HAP-1 (cell line): ENCODE data around the gene ABCD3.
A peak's percentile ranks its signal among the peaks of the same experiment; 100 is the strongest.

Experiments used
- DNase-seq, 2 experiments: peaks; one replicate each; pipeline ENCODE4 v3.0.0-alpha.2; 2016 to 2020; ENCODE audit warnings: low spot score in 2 of 2
- H3K27me3 ChIP-seq: fragments of 250-450 bp; sonication (Bioruptor Pico); 2 replicates; pipeline ENCODE4 v1.5.1; 2020; ENCODE audit warnings: low read depth, mild to moderate bottlenecking, moderate library complexity
- H3K36me3 ChIP-seq: fragments of 250-450 bp; sonication (Bioruptor Pico); replicated peaks from 2 replicates; pipeline ENCODE4 v1.5.1; 2020; ENCODE audit warnings: mild to moderate bottlenecking
- H3K4me1 ChIP-seq: fragments of 250-450 bp; sonication (Bioruptor Pico); 2 replicates; pipeline ENCODE4 v1.5.1; 2020; ENCODE audit warnings: mild to moderate bottlenecking
- H3K4me3 ChIP-seq: fragments of 250-450 bp; sonication (Bioruptor Pico); 2 replicates; pipeline ENCODE4 v1.5.1; 2020; ENCODE audit warnings: mild to moderate bottlenecking, moderate library complexity
- H3K9me3 ChIP-seq: fragments of 250-450 bp; sonication (Bioruptor Pico); 2 replicates; pipeline ENCODE4 v1.5.1; 2020; ENCODE audit warnings: mild to moderate bottlenecking, moderate library complexity
- in situ Hi-C: fragments of 300-500 bp; cut with MboI; formaldehyde crosslinking; loops from 3 replicates; pipeline ENCODE4 v1.14.3; 2020; ENCODE audit warnings: low sequenced_read_pairs, inconsistent platforms, mixed read lengths

The ABCD3 gene

GRCh38 chr1:94395748-94396309 lies 22.4 kb upstream of the ABCD3 start:
- H3K4me1 ChIP-seq: no peaks in the 10 kb centered on the region
- no peak for DNase-seq
- H3K9me3 ChIP-seq: no peaks in the 10 kb centered on the region
- H3K27me3 ChIP-seq: no peaks in the 10 kb centered on the region; the same call in 1 of the 2 replicates
- H3K36me3 ChIP-seq: no peaks in the 10 kb centered on the region
- in situ Hi-C loops: no loop called here
- no peak overlapping the region for H3K4me3 ChIP-seq

DNA sequence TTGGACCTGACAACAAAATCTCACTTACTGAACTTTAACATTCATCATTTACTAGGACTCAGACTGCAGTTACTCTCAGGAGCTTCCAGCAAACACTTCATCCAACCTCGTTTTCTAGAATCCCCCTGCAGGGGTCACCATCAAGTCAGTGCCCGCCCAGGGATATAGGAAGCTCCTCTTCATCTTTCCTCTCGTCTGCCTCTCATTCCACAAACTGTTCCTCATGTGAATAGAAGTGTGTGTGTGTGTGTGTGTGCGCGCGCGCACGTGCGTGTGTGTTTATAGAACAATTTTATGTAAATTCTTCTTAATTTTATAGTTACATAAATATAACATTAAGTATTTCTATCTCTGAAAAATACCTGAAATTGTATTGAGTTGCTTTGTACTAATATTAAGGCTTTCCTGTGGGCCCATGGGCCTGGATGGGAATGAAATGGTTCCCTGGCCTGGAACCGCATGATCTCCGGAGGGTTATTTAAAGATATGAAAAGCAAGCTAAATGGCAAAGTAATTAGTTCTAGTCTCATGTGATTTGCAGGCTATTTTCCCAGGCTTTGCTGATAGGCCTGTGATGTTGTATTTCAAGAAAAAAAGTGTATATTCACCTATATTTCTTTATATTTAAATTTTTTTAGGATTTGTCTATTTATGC lies 21.7 kb upstream of the ABCD3 start:
- in situ Hi-C loops: no loop called here
- Histone ChIP-seq H3K9me3 (no peaks in the 10 kb centered on the region), H3K4me1 (no peaks in the 10 kb centered on the region), H3K27me3 (no peaks in the 10 kb centered on the region; the same call in 1 of the 2 replicates), H3K4me3 (no peak overlapping the region), H3K36me3 (no peaks in the 10 kb centered on the region)
- DNase-seq: peak in 1 of 2 experiments; percentile 31

GRCh38 chr1:94398356-94398755 lies 19.8 kb upstream of the ABCD3 start:
- in situ Hi-C loops: no loop called here
- Histone ChIP-seq H3K9me3 (no peaks in the 10 kb centered on the region), H3K4me3 (no peak overlapping the region), H3K27me3 (no peaks in the 10 kb centered on the region; the same call in 1 of the 2 replicates), H3K36me3 (no peaks in the 10 kb centered on the region), H3K4me1 (no peaks in the 10 kb centered on the region)
- no peak for DNase-seq

DNA sequence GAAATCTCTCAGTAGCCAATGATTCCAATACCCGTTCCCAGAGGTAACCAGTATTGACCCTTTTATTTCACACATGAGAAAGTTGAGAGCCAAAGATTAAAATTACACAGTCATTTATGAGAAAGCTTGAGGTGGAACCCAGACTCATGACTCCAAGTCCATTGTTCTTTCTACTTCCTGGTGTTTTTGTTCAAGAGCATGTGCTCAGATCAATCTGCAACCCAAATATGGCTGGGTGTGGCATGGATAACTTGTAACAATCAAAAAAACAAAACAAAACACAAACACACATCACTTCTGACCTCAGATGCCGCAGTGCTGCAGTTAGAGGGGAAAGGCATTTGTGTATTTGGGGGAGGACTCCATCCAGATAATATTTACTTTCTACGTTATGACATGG lies 18.7 kb upstream of the ABCD3 start:
- Histone ChIP-seq H3K4me1 (no peaks in the 10 kb centered on the region), H3K9me3 (no peaks in the 10 kb centered on the region), H3K27me3 (no peaks in the 10 kb centered on the region; the same call in 1 of the 2 replicates), H3K36me3 (no peaks in the 10 kb centered on the region), H3K4me3 (no peak overlapping the region)
- DNase-seq: no peak
- in situ Hi-C loops: no loop called here

DNA sequence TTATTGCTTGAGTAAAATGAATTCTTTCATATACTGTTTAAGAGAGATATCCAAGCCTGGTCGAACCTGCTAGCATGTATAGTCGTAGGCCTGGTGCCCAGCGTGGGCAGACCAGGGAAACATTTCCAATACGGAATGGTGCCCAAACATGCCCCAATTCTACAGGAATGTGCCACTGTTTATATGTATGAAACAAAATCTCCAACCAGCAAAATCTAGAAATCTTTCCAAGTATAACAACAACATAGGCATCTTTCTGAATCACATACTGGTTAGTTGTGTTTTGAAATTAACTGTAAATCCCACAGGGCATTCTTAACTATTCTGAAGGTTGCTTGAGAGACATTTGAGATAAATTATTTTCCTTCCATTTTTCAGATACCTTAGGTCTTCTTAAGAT lies 17.0 kb upstream of the ABCD3 start:
- Histone ChIP-seq H3K27me3 (no peaks in the 10 kb centered on the region; the same call in 1 of the 2 replicates), H3K36me3 (no peaks in the 10 kb centered on the region), H3K4me1 (no peaks in the 10 kb centered on the region), H3K4me3 (no peak overlapping the region), H3K9me3 (no peaks in the 10 kb centered on the region)
- in situ Hi-C loops: no loop called here
- no peak for DNase-seq

DNA sequence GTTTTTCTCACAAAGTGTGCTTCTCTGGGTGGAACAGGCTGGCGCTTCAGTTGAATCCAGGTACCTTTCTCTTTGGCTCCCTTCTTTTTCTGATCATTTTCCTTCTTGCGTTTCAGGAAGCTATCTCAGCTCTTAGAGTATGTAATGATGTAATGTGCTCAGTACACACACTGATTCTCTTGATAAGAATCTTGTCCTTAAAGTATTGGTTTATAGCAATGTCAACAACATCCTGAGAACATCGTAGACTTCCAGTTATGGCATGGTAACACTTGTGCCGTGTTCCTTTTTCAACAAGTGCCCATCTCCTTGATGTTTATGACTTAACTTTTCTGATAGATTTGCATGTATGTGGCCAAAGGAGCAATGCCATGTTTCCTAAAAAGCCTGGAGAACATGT lies 11.7 kb upstream of the ABCD3 start:
- Histone ChIP-seq H3K4me3 (no peak overlapping the region), H3K4me1 (no peaks in the 10 kb centered on the region), H3K36me3 (no peaks in the 10 kb centered on the region), H3K9me3 (no peaks in the 10 kb centered on the region), H3K27me3 (peaks cover 4% of the 10 kb centered on the region; the same call in 1 of the 2 replicates)
- in situ Hi-C loops: no loop called here
- DNase-seq: no peak

- Histone ChIP-seq H3K9me3 (no peaks in the 10 kb centered on the region), H3K4me3 (no peak overlapping the region), H3K4me1 (no peaks in the 10 kb centered on the region), H3K36me3 (no peaks in the 10 kb centered on the region), H3K27me3 (peaks cover 7% of the 10 kb centered on the region)
- in situ Hi-C loops: no loop called here
- DNase-seq: no peak
These were observed 9.9 kb upstream of the ABCD3 start for GRCh38 chr1:94408104-94408830.

DNA sequence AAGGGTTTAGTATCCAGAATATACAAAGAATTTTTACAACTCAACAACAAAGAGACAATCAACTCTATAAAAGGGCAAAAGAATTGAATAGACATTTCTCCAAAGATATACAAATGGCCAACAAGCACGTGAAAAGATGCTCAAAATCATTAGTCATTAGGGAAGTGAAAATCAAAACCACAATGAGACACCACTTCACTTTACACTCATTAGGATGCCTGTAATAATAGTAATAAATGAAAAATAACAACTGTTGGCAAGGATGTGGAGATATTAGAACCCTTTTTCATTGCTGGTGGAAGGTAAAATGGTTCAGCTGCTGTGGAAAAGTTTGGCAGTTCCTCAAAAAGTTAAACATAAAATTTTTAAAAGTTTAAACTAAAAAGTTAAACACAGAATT lies 7.0 kb upstream of the ABCD3 start:
- Histone ChIP-seq H3K4me1 (no peaks in the 10 kb centered on the region), H3K4me3 (no peak overlapping the region), H3K36me3 (no peaks in the 10 kb centered on the region), H3K9me3 (no peaks in the 10 kb centered on the region), H3K27me3 (peaks cover 7% of the 10 kb centered on the region; the same call in 1 of the 2 replicates)
- in situ Hi-C loops: no loop called here
- DNase-seq: no peak

- no peak for DNase-seq
- Histone ChIP-seq H3K4me1 (peaks cover 9% of the 10 kb centered on the region), H3K27me3 (peaks cover 7% of the 10 kb centered on the region; the same call in 1 of the 2 replicates), H3K9me3 (no peaks in the 10 kb centered on the region), H3K36me3 (no peaks in the 10 kb centered on the region), H3K4me3 (no peak overlapping the region)
- in situ Hi-C loops: no loop called here
These were observed 4.9 kb upstream of the ABCD3 start for GRCh38 chr1:94413311-94413710.

GRCh38 chr1:94416901-94417727 lies 1.1 kb upstream of the ABCD3 start:
- Histone ChIP-seq H3K36me3 (no peaks in the 10 kb centered on the region), H3K27me3 (peaks cover 4% of the 10 kb centered on the region; the same call in 1 of the 2 replicates), H3K9me3 (no peaks in the 10 kb centered on the region), H3K4me3 (peak overlapping the region; percentile 92), H3K4me1 (peaks cover 23% of the 10 kb centered on the region)
- in situ Hi-C loops: no loop called here
- peak; percentile 16 to 19 for DNase-seq

- H3K27me3 ChIP-seq: peaks cover under 1% of the 10 kb centered on the region; the same call in 1 of the 2 replicates
- in situ Hi-C loops: no loop called here
These were observed 536 bp upstream of the ABCD3 start for GRCh38 chr1:94417728-94417977.

DNA sequence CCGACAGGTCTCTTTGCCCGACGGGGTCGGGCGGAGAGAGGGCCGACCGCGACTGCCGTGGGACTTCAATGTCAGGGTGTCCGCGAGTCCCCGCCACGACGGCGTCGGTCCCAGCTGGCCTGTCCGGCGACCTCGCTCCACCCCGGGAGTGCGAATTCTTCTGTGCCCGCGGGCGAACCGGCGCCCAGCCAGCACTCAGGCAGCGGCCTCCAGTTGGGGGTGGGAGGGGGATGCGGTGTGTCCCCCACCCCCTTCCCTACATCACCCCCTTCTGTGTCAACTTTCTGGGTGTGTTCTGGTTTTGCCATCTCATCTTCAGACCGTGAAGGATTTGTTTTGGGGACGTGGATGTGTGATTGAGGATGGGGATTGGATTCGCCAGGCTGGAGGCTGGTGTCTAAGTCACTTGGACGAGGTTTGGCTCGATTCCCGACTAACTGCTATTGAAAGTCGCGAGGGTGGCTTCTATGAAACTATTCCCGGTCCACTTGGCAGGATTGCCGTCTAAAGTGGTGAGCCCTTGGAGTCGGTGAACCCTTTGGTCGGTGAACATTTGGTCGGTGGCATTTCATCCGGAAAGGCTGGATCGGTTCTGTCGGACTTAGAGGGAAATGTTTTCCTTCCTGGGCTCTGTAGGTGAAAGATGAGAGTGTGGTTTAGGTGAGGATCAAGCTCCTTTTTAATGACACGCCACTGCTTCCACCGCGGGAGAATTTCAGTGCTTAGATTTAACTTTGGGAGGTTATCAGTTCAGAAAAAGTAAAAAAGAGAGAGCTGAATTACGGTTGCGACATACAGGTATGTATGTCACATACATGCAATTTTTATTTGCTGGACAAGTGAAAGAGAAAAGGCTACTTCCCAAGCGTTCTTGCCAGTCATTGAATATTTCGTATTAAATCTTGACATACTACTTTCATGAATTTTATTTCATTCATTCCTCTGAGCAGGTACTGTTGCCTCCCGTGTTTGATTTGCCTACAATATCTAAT lies 771 bp downstream of the ABCD3 start:
- peak; percentile 40 to 65 for DNase-seq
- in situ Hi-C loops: no loop called here
- Histone ChIP-seq H3K27me3 (no peaks in the 10 kb centered on the region), H3K9me3 (no peaks in the 10 kb centered on the region), H3K4me1 (peaks cover 23% of the 10 kb centered on the region), H3K4me3 (peak overlapping the region; percentile 92), H3K36me3 (no peaks in the 10 kb centered on the region)

More at GRCh38 chr1:94417728-94417977, 536 bp upstream of the ABCD3 start:
- Histone ChIP-seq H3K4me1 (peaks cover 23% of the 10 kb centered on the region), H3K4me3 (peak overlapping the region; percentile 92), H3K9me3 (no peaks in the 10 kb centered on the region), H3K36me3 (no peaks in the 10 kb centered on the region)
- no peak for DNase-seq
